HPDE6-E6E7 (cell line): ENCODE results near the gene TGFBR3.
"Not testable (repeated sequence)": the region's sequence is repeated elsewhere in the genome, so short reads cannot be mapped to it uniquely, and the experiment has no call there.

ENCODE experiments used
- DNase-seq: peaks from one replicate; pipeline ENCODE4 v3.0.0; 2011; ENCODE audit warnings: missing footprints; ENCODE audit errors: extremely low spot score

TGFBR3 gene

GRCh38 chr1:91850708-91851107 is 35.2 kb downstream of the TGFBR3 start:
- no peak for DNase-seq

GRCh38 chr1:91847851-91848250 is 38.1 kb downstream of the TGFBR3 start:
- no peak for DNase-seq

GRCh38 chr1:91846639-91847013 is 39.3 kb downstream of the TGFBR3 start:
- no peak for DNase-seq

GRCh38 chr1:91846007-91846638 is 39.8 kb downstream of the TGFBR3 start:
- DNase-seq, result no peak

GRCh38 chr1:91844862-91845528 is 41.0 kb downstream of the TGFBR3 start:
- DNase-seq, result peak; percentile 40

GRCh38 chr1:91843843-91844242 is 42.1 kb downstream of the TGFBR3 start:
- DNase-seq, result no peak

- DNase-seq, result no peak
These were observed 43.4 kb downstream of the TGFBR3 start for GRCh38 chr1:91842563-91842962.

- DNase-seq, result no peak
These were observed 43.9 kb downstream of the TGFBR3 start for GRCh38 chr1:91842056-91842455.

GRCh38 chr1:91840276-91840675 is 45.7 kb downstream of the TGFBR3 start:
- not testable (repeated sequence) for DNase-seq

- no peak for DNase-seq
These were observed 49.5 kb downstream of the TGFBR3 start for GRCh38 chr1:91836331-91837040.

GRCh38 chr1:91835087-91835521 is 50.8 kb downstream of the TGFBR3 start:
- DNase-seq, result no peak

GRCh38 chr1:91834549-91834948 is 51.4 kb downstream of the TGFBR3 start:
- DNase-seq, result not testable (repeated sequence)

- no peak for DNase-seq
These were observed 52.0 kb downstream of the TGFBR3 start for GRCh38 chr1:91833946-91834345.

- no peak for DNase-seq
These were observed 54.6 kb downstream of the TGFBR3 start for GRCh38 chr1:91831132-91831930.

GRCh38 chr1:91830242-91831131 is 55.5 kb downstream of the TGFBR3 start:
- DNase-seq, result no peak

- no peak for DNase-seq
These were observed 56.4 kb downstream of the TGFBR3 start for GRCh38 chr1:91829293-91830153.

GRCh38 chr1:91828583-91829281 is 57.2 kb downstream of the TGFBR3 start:
- DNase-seq, result no peak

- DNase-seq, result no peak
These were observed 58.3 kb downstream of the TGFBR3 start for GRCh38 chr1:91827459-91828321.

- DNase-seq, result no peak
These were observed 58.9 kb downstream of the TGFBR3 start for GRCh38 chr1:91827087-91827458.
